Heart left ventricle (tissue), 16 donors: ENCODE results near the gene DIP2C. TPM values are rescaled to one million over a fixed set of nuclear protein-coding genes. Genes with fewer than 3 reads are reported as not detected.

Experiments used
- ATAC-seq, 4 donors: fragments of 200-7000 bp; cut with Tn5 transposase; one replicate each; pipeline ENCODE4 v1.9.1; 2020 to 2022; ENCODE audit warnings: moderate library complexity in 4 of 4, mild to moderate bottlenecking in 3 of 4, moderate number of reproducible peaks in 1 of 4
- DNase-seq, 5 donors: peaks; one replicate each; pipeline ENCODE4 v3.0.0-alpha.2; 2020
- H3K27ac ChIP-seq, 12 donors: fragments of 200-600 bp; sonication (generic) in 4 of 12; one replicate each; pipeline versions ENCODE4 v1.5.0 to v1.8.0; 2016 to 2022; ENCODE audit warnings: mild to moderate bottlenecking in 2 of 12
- H3K27me3 ChIP-seq, 9 donors: fragments of 200-600 bp; sonication (generic) in 2 of 9; one replicate each; pipeline versions ENCODE4 v1.5.1 to v1.8.0; 2016 to 2022; ENCODE audit warnings: mild to moderate bottlenecking in 3 of 9
- H3K36me3 ChIP-seq, 9 donors: fragments of 200-600 bp; sonication (generic) in 2 of 9; one replicate each; pipeline versions ENCODE4 v1.5.0 to v1.8.0; 2018 to 2022; ENCODE audit warnings: mild to moderate bottlenecking in 2 of 9
- H3K4me1 ChIP-seq, 12 donors: fragments of 200-600 bp; sonication (generic) in 4 of 12; one replicate each; pipeline versions ENCODE4 v1.5.0 to v1.8.0; 2016 to 2022; ENCODE audit warnings: mild to moderate bottlenecking in 3 of 12
- H3K4me3 ChIP-seq, 12 donors: fragments of 200-600 bp; sonication (generic) in 4 of 12; one replicate each; pipeline versions ENCODE4 v1.5.0 to v1.8.0; 2017 to 2022; ENCODE audit warnings: mild to moderate bottlenecking in 9 of 12, moderate library complexity in 4 of 12
- H3K9me3 ChIP-seq, 12 donors: fragments of 200-600 bp; sonication (generic) in 4 of 12; one replicate each; pipeline versions ENCODE4 v1.5.0 to v1.8.0; 2016 to 2022; ENCODE audit warnings: mild to moderate bottlenecking in 1 of 12
- CTCF ChIP-seq, 12 donors: fragments of 200-600 bp; sonication (generic) in 4 of 12; IDR thresholded peaks; one replicate each; pipeline versions ENCODE4 v1.5.0 to v1.8.0; 2018 to 2022; ENCODE audit warnings: antibody characterized with exemption in 12 of 12, mild to moderate bottlenecking in 5 of 12
- POLR2A ChIP-seq, 2 donors: fragments of 450-650 bp; IDR thresholded peaks; one replicate each; pipeline ENCODE4 v1.6.1; 2017; ENCODE audit warnings: antibody characterized with exemption in 2 of 2, mild to moderate bottlenecking in 2 of 2, moderate library complexity in 2 of 2
- WGBS, 4 donors: extraction: QIAGEN DNeasy Blood & Tissue Kit in 2 of 4; methylation state at CpG; one replicate each; pipeline versions ENCODE4 v1.1.5 to v1.1.7; 2013 to 2018; 5-methylcytosine and 5-hydroxymethylcytosine counted together
- intact Hi-C, 10 donors: fragments of 100-400 bp; cut with DNase I; formaldehyde crosslinking; loops; one replicate each; pipeline versions ENCODE4 v1.11.1 to v1.14.2; 2022
- polyA plus RNA-seq, 2 donors: library from polyadenylated mRNA; stranded (reverse); fragments of 200-250 nt; gene quantifications; one replicate each; pipeline ENCODE4 v1.2.3, GENCODE V29; 2013
- total RNA-seq, 9 donors: library from RNA; depleted of rRNA in 2 of 9; stranded (reverse); fragments of >200 nt in 2 of 9; fragmentation: NEBNext Ultra II Directional in 3 of 9; extraction: Animal tissue kit (Norgen Biotek cat#: 25700) in 3 of 9; gene quantifications; one replicate each; pipeline versions ENCODE4 v1.1.0 to v1.2.4, GENCODE V29; 2016 to 2023
- donor health status: ischemic (EF 13 %, LVEDD 7.1; RV severe dilation, severe dysfunction).
- donor health status: healthy with polysubstance abuse.
- donor health status: DM: no; HTN: yes; CAD: no.
- donor health status: DM: no; HTN: no; CAD: no.
- donor health status: ischemic (EF 25% LVEDD 6.9; RV normal size, moderate dysfunction).
- donor health status: ischemic (EF 25% LVEDD 5.7; RV mildly dilated, moderate dysfunction).
- donor health status: healthy.
- donor health status: DM: yes; HTN: yes; CAD: no.
- donor health status: ischemic (EF 35%, LVEDD 5.7; RV mildly dilated, moderate dysfunction).
- donor health status: nonischemic (EF 11% LVEDD 7.7; RV severe dilation, severe dysfunction).
- donor health status: DM: yes; HTN: yes; CAD: no.
- donor health status: PGD.
- donor health status: ischemic (EF 29% LVEDD 5.4; RV normal size, mild dysfunction).
- donor health status: nonischemic (EF 23%, LVEDD 6.1; RV moderate dilation, normal function).

Gene DIP2C
- total and polyA plus RNA-seq, 11 donors: 7.4 to 43.1 (median 28.5) TPM

GRCh38 chr10:338171-339037 lies 351.1 kb downstream of the DIP2C start:
- Histone ChIP-seq H3K4me1 (no peaks in the 10 kb centered on the region), H3K9me3 (no peaks in the 10 kb centered on the region), H3K36me3 (peaks cover 0 to 75% (median 44%) of the 10 kb centered on the region in 9 donors), H3K4me3 (no peak overlapping the region), H3K27ac (no peak overlapping the region), H3K27me3 (no peaks in the 10 kb centered on the region)
- no peak for DNase-seq
- TF ChIP-seq POLR2A (IDR thresholded peaks at IDR 0.05) (no peak), CTCF (IDR thresholded peaks at IDR 0.05) (no peak)
- 88 to 89% (median 89%) methylated on average over 32 to 33 of the region's 33 CpGs for WGBS, 4 donors
- no peak for ATAC-seq
- intact Hi-C loops: no loop called here

- Histone ChIP-seq H3K36me3 (peaks cover 0 to 54% (median 31%) of the 10 kb centered on the region in 9 donors), H3K4me3 (no peak overlapping the region), H3K4me1 (no peaks in the 10 kb centered on the region), H3K27me3 (no peaks in the 10 kb centered on the region), H3K9me3 (no peaks in the 10 kb centered on the region), H3K27ac (no peak overlapping the region)
- DNase-seq (no peak), ATAC-seq (no peak)
- 89 to 96% (median 95%) methylated on average over 6 of the region's 6 CpGs for WGBS, 4 donors
- no peak for TF ChIP-seq CTCF (IDR thresholded peaks at IDR 0.05)
- no peak for TF ChIP-seq POLR2A (IDR thresholded peaks at IDR 0.05)
- intact Hi-C loops: no loop called here
Observed at GRCh38 chr10:336247-336646, 353.2 kb downstream of the DIP2C start.

GRCh38 chr10:335151-335800 lies 354.2 kb downstream of the DIP2C start:
- Histone ChIP-seq H3K4me3 (no peak overlapping the region), H3K4me1 (no peaks in the 10 kb centered on the region), H3K27me3 (no peaks in the 10 kb centered on the region), H3K9me3 (no peaks in the 10 kb centered on the region), H3K27ac (no peak overlapping the region), H3K36me3 (peaks cover 0 to 45% (median 22%) of the 10 kb centered on the region in 9 donors)
- DNase-seq (no peak), ATAC-seq (no peak)
- intact Hi-C loops: no loop called here
- TF ChIP-seq POLR2A (IDR thresholded peaks at IDR 0.05) (no peak), CTCF (IDR thresholded peaks at IDR 0.05) (no peak)
- WGBS, 4 donors: 90 to 92% (median 91%) methylated on average over 14 of the region's 14 CpGs

- H3K4me3 ChIP-seq: no peak overlapping the region
- ATAC-seq (no peak), DNase-seq (no peak)
- intact Hi-C loops: no loop called here
- 88 to 94% (median 93%) methylated on average over 3 of the region's 3 CpGs for WGBS, 4 donors
- peaks cover 0 to 10% (median 1%) of the 10 kb centered on the region in 12 donors for H3K4me1 ChIP-seq
- no peak overlapping the region for H3K27ac ChIP-seq
- no peaks in the 10 kb centered on the region for H3K9me3 ChIP-seq
- H3K36me3 ChIP-seq: peaks cover 0 to 32% (median 13%) of the 10 kb centered on the region in 9 donors
- H3K27me3 ChIP-seq: no peaks in the 10 kb centered on the region
- no peak for TF ChIP-seq POLR2A (IDR thresholded peaks at IDR 0.05)
- TF ChIP-seq CTCF (IDR thresholded peaks at IDR 0.05): no peak
Observed at GRCh38 chr10:331186-331585, 358.3 kb downstream of the DIP2C start.
